Muscle layer of colon (tissue), 2 donors: Measurements from ENCODE around the gene MYBPHL.

Source experiments
- H3K27ac ChIP-seq: one replicate; pipeline ENCODE4 v1.7.0; 2013; ENCODE audit warnings: low read depth, mild to moderate bottlenecking, low read length, moderate library complexity
- H3K27me3 ChIP-seq, 2 donors: one replicate each; pipeline ENCODE4 v1.7.0; 2013; ENCODE audit warnings: low read length in 2 of 2, mild to moderate bottlenecking in 2 of 2; ENCODE audit not compliant: insufficient read depth in 2 of 2, control insufficient read depth in 1 of 2
- H3K36me3 ChIP-seq: one replicate; pipeline ENCODE4 v1.7.0; 2013; ENCODE audit warnings: mild to moderate bottlenecking, low read length; ENCODE audit not compliant: insufficient read depth
- H3K4me1 ChIP-seq: one replicate; pipeline ENCODE4 v1.7.0; 2013; ENCODE audit warnings: mild to moderate bottlenecking, low read length; ENCODE audit not compliant: insufficient read depth
- H3K4me3 ChIP-seq, 2 donors: one replicate each; pipeline ENCODE4 v1.7.0; 2013; ENCODE audit warnings: low read length in 2 of 2, low read depth in 1 of 2, mild to moderate bottlenecking in 1 of 2, moderate library complexity in 1 of 2
- H3K9ac ChIP-seq: one replicate; pipeline ENCODE4 v1.7.0; 2013; ENCODE audit warnings: low read length
- H3K9me3 ChIP-seq: one replicate; pipeline ENCODE4 v1.7.0; 2013; ENCODE audit warnings: mild to moderate bottlenecking, low read length
- donor health status: abdominal sarcoma.
- donor health status: Adenocarcinoma of cecum.

MYBPHL gene

DNA sequence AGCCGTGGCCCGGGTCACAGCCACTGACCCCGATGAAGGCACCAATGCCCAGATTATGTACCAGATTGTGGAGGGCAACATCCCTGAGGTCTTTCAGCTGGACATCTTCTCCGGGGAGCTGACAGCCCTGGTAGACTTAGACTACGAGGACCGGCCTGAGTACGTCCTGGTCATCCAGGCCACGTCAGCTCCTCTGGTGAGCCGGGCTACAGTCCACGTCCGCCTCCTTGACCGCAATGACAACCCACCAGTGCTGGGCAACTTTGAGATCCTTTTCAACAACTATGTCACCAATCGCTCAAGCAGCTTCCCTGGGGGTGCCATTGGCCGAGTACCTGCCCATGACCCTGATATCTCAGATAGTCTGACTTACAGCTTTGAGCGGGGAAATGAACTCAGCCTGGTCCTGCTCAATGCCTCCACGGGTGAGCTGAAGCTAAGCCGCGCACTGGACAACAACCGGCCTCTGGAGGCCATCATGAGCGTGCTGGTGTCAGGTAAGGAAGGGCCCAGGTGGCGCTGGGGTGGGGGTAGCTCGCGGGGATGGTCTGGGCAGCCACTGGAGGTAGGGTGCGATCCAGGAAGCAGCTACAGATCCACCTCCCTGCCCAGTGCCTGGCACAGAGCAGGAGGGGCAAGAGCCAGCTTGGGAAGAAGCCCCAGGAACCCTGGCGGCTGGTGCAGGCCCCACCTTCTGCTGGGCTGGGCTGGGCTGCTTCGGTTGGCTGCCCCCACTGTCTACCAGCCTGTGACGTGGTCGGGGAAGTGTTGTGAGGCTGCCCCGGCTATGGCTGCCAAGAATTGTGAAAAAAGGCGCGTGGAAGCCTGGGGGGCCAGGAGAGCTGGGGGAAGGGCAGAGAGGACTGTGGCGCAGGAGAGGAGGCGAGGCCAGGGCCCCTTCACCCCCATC lies 53.7 kb downstream of the MYBPHL start:
- Histone ChIP-seq H3K9ac (peak overlapping the region; percentile 46), H3K9me3 (no peaks in the 10 kb centered on the region), H3K36me3 (no peaks in the 10 kb centered on the region), H3K4me1 (peaks cover 33% of the 10 kb centered on the region), H3K27ac (peak overlapping the region; percentile 53), H3K27me3 (no peaks in the 10 kb centered on the region), H3K4me3 (peak overlapping the region; percentile 6 to 39)

DNA sequence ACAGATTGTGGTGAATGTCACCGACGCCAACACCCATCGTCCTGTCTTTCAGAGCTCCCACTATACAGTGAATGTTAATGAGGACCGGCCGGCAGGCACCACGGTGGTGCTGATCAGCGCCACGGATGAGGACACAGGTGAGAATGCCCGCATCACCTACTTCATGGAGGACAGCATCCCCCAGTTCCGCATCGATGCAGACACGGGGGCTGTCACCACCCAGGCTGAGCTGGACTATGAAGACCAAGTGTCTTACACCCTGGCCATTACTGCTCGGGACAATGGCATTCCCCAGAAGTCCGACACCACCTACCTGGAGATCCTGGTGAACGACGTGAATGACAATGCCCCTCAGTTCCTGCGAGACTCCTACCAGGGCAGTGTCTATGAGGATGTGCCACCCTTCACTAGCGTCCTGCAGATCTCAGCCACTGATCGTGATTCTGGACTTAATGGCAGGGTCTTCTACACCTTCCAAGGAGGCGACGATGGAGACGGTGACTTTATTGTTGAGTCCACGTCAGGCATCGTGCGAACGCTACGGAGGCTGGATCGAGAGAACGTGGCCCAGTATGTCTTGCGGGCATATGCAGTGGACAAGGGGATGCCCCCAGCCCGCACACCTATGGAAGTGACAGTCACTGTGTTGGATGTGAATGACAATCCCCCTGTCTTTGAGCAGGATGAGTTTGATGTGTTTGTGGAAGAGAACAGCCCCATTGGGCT lies 54.5 kb downstream of the MYBPHL start:
- H3K4me3 ChIP-seq, result no peak overlapping the region
- no peak overlapping the region for H3K27ac ChIP-seq
- peaks cover 33% of the 10 kb centered on the region for H3K4me1 ChIP-seq
- H3K27me3 ChIP-seq, result no peaks in the 10 kb centered on the region
- H3K9ac ChIP-seq, result no peak overlapping the region
- no peaks in the 10 kb centered on the region for H3K9me3 ChIP-seq
- H3K36me3 ChIP-seq, result no peaks in the 10 kb centered on the region

DNA sequence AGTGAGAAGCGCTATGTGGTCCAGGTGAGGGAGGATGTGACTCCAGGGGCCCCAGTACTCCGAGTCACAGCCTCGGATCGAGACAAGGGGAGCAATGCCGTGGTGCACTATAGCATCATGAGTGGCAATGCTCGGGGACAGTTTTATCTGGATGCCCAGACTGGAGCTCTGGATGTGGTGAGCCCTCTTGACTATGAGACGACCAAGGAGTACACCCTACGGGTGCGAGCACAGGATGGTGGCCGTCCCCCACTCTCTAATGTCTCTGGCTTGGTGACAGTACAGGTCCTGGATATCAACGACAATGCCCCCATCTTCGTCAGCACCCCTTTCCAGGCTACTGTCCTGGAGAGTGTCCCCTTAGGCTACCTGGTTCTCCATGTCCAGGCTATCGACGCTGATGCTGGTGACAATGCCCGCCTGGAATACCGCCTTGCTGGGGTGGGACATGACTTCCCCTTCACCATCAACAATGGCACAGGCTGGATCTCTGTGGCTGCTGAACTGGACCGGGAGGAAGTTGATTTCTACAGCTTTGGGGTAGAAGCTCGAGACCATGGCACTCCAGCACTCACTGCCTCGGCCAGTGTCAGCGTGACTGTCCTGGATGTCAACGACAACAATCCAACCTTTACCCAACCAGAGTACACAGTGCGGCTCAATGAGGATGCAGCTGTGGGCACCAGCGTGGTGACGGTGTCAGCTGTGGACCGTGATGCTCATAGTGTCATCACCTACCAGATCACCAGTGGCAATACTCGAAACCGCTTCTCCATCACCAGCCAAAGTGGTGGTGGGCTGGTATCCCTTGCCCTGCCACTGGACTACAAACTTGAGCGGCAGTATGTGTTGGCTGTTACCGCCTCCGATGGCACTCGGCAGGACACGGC lies 55.3 kb downstream of the MYBPHL start:
- no peaks in the 10 kb centered on the region for H3K9me3 ChIP-seq
- H3K36me3 ChIP-seq, result no peaks in the 10 kb centered on the region
- H3K4me1 ChIP-seq, result peaks cover 33% of the 10 kb centered on the region
- no peak overlapping the region for H3K4me3 ChIP-seq
- H3K27ac ChIP-seq, result no peak overlapping the region
- H3K9ac ChIP-seq, result no peak overlapping the region
- H3K27me3 ChIP-seq, result no peaks in the 10 kb centered on the region

DNA sequence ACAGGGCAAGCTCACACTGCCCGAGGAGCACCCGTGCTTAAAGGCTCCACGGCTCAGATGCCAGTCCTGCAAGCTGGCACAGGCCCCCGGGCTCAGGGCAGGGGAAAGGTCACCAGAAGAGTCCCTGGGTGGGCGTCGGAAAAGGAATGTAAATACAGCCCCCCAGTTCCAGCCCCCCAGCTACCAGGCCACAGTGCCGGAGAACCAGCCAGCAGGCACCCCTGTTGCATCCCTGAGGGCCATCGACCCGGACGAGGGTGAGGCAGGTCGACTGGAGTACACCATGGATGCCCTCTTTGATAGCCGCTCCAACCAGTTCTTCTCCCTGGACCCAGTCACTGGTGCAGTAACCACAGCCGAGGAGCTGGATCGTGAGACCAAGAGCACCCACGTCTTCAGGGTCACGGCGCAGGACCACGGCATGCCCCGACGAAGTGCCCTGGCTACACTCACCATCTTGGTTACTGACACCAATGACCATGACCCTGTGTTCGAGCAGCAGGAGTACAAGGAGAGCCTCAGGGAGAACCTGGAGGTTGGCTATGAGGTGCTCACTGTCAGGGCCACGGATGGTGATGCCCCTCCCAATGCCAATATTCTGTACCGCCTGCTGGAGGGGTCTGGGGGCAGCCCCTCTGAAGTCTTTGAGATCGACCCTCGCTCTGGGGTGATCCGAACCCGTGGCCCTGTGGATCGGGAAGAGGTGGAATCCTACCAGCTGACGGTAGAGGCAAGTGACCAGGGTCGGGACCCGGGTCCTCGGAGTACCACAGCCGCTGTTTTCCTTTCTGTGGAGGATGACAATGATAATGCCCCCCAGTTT lies 56.1 kb downstream of the MYBPHL start:
- H3K4me3 ChIP-seq, result peak overlapping the region; percentile 33 to 38
- peaks cover 33% of the 10 kb centered on the region for H3K4me1 ChIP-seq

DNA sequence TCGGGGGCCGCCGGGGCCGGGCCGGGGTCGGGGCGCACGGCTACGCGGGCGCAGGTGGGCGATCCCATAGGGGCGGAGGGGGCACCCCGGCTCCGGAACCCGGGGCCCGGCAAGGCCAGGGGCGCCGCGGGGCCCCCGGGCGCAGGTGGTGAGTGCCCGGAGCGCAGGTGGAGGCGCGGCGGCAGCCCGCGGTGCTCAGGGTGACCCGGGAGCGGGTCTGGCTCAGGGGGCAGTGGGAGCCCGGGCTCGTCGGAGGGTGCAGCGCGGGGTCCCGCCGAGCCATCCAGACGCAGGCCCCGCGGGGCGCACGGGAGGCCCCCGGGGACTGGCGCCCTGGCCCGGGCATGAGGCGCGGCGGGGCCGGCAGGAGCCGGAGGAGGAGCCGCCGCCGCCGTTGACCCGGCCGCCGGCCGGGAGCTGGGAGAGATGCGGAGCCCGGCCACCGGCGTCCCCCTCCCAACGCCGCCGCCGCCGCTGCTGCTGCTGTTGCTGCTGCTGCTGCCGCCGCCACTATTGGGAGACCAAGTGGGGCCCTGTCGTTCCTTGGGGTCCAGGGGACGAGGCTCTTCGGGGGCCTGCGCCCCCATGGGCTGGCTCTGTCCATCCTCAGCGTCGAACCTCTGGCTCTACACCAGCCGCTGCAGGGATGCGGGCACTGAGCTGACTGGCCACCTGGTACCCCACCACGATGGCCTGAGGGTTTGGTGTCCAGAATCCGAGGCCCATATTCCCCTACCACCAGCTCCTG lies 57.0 kb downstream of the MYBPHL start:
- H3K9me3 ChIP-seq, result no peaks in the 10 kb centered on the region
- no peak overlapping the region for H3K9ac ChIP-seq
- H3K27ac ChIP-seq, result no peak overlapping the region
- peaks cover 25% of the 10 kb centered on the region for H3K4me1 ChIP-seq
- H3K27me3 ChIP-seq, result no peaks in the 10 kb centered on the region
- peak overlapping the region; percentile 33 to 38 for H3K4me3 ChIP-seq
- H3K36me3 ChIP-seq, result no peaks in the 10 kb centered on the region

More for the DNA sequence above, 56.1 kb downstream of the MYBPHL start:
- Histone ChIP-seq H3K27ac (no peak overlapping the region), H3K36me3 (no peaks in the 10 kb centered on the region), H3K9ac (no peak overlapping the region), H3K9me3 (no peaks in the 10 kb centered on the region), H3K27me3 (no peaks in the 10 kb centered on the region)

DNA sequence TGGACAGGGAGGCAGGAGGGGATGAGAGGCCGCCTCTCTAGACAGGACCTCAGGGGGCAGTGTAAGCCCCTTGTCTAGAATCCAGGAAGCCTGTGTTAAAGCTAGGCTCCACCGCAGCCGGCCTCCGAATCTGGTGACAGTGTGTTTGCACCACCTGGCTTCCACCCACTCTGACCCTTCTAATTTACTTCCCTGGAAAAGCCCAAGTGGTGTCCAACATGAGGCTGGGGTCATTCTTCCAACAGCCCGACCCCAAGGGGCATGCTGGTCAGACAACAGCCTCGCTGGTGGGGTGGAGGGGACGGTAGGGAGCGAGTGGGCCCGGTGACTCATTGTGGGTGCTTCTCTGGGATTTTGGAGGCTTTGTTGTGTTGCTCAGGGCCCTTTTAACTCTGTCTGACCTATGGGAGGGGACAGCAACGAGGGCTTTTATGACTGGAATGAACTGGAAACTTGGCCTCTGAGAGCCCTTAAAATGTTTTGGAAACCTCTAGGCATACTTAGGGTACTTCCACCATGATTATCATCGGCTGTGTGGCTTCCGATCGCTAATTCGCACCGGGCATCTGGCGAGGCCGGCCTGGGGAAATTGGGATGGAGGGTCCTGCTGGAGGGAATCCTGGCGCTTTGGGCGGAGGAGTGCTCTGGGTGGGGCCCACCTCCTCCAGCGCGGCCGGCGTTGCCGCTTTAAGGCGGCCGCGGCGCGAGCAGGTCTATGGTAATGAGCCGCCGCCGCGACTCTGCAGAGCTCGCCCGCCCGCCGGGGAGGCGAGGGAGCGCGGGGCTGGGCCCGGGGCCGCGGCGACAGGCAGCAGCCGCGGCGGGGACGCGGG lies 57.8 kb downstream of the MYBPHL start, which contains the start of gene CELSR2:
Gene CELSR2 (plus strand): TSS at position 743 of the 833 bp plus-strand sequence. CDS start 541 bp downstream, outside the sequence.
- no peaks in the 10 kb centered on the region for H3K27me3 ChIP-seq
- no peak within 1 kb of the TSS for H3K9ac ChIP-seq
- no peak within 1 kb of the TSS for H3K27ac ChIP-seq
- peak within 1 kb of the TSS; percentile 33 to 38 for H3K4me3 ChIP-seq
- H3K9me3 ChIP-seq, result no peaks in the 10 kb centered on the region
- peaks cover 17% of the 10 kb centered on the region for H3K4me1 ChIP-seq
- H3K36me3 ChIP-seq, result no peaks in the 10 kb centered on the region

DNA sequence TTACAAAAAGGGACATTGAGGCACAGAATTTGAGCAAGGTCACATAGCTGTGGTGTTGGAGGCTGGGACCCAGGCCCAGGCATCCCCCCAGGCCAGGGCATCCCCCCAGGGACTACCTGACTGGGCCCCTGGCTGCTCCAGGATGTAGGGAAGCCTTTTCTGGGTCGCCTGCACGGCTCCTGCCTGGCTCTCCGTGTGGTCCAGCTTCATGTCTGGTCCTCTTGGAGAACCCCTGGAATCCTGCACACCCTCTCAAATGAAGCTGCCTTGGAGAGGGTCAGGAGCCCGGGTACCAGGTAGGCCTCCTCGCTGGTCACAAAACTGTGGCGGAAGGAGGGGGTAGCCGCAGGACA lies 58.4 kb downstream of the MYBPHL start:
- Histone ChIP-seq H3K4me1 (peaks cover 12% of the 10 kb centered on the region), H3K4me3 (no peak overlapping the region), H3K27ac (no peak overlapping the region), H3K36me3 (no peaks in the 10 kb centered on the region), H3K9ac (no peak overlapping the region), H3K9me3 (no peaks in the 10 kb centered on the region), H3K27me3 (peaks cover 0 to 1% of the 10 kb centered on the region in 2 donors)

DNA sequence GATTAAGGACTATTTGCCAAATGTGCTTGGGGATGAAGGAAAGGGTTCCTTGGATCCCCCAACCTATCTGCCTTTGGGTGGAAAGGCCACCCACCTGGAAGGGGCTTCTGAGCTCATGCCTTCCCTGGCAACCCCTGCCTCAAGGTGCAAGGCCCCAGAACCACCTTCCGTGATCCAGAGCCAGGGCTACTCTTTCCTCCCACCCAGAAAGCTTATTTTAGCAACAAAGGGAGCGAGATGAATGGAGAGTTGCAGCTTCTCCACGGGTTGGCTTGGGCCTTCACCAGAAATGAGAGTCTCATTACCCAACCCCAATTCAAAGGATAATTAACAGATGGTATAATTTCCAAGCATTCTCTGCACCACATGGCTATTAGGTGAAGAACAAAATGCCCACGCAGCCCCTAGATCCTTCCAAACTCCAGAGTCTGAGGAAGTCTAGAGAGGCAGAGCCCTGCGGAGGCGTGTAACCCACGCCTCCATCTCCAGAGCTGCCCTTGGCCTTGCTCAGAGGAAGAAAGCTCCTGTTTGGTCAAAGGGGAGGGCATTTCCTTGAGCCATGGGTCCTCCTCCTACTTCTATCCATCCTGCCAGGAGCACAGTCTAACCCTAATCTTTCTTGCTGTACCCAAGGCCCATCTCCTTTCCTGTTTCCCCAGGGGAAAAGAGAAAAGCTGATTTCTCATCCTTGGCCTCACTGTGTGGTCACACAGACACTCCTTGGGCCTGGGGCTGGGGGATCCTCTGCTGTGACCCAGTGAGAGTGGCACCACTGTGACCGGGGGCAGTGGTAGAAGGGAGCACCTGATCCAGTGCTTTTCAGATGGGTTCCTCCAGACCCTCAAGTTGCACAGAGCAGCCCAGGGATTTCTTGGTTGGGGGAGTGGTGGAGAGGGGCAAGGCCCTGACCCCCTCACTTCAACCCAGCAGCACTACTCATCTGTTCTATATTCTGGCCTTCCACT lies 59.1 kb downstream of the MYBPHL start:
- H3K27me3 ChIP-seq, result peaks cover 0 to 3% of the 10 kb centered on the region in 2 donors
- H3K27ac ChIP-seq, result no peak overlapping the region
- H3K9me3 ChIP-seq, result no peaks in the 10 kb centered on the region
- H3K36me3 ChIP-seq, result no peaks in the 10 kb centered on the region
- peaks cover 5% of the 10 kb centered on the region for H3K4me1 ChIP-seq
- no peak overlapping the region for H3K4me3 ChIP-seq
- H3K9ac ChIP-seq, result no peak overlapping the region

DNA sequence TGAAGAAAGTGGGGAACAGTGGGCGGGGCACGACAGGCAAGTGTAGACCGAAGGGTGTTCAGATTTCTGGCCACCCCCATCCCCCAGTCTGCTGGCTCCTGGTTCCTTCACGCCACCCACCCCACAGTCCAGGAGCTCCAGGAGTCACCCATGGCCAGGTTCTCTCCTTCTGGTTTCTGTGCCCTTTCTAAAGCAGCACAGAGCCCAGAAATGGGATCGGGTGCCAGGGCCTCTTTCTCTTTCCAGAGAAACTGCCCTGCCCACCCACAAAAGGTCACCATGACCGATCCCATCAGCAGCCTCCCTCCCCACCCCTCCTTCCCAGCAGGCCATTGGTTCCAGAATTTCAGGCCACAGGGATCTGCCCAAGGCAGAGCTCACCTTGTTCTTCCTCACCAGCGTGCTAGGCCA lies 60.7 kb downstream of the MYBPHL start:
- no peaks in the 10 kb centered on the region for H3K9me3 ChIP-seq
- no peaks in the 10 kb centered on the region for H3K36me3 ChIP-seq
- peaks cover 0 to 3% of the 10 kb centered on the region in 2 donors for H3K27me3 ChIP-seq
- no peak overlapping the region for H3K9ac ChIP-seq
- H3K27ac ChIP-seq, result no peak overlapping the region
- H3K4me1 ChIP-seq, result peaks cover 21% of the 10 kb centered on the region
- H3K4me3 ChIP-seq, result no peak overlapping the region
